ENCODE measurements around the gene PEAK3. TPM values are rescaled to one million over a fixed set of nuclear protein-coding genes. Genes with fewer than 3 reads are reported as not detected.

Gene PEAK3
- total RNA-seq = 1 to 10 TPM in 1 of 2 donors, under 1 TPM in 1; 0.90 to 2.0 TPM
- long read RNA-seq, donor 1, partial matches to known transcripts = 0 of 2 reads
- long read RNA-seq, donor 1, other reads (novel, unspliced or antisense) = 2 of 2 reads
- long read RNA-seq, donor 2, partial matches to known transcripts = 0 of 5 reads
- long read RNA-seq, donor 2, other reads (novel, unspliced or antisense) = 5 of 5 reads

- intact Hi-C loops (cut with DNase I) = no loop called here
- DNase-seq (ENCODE audit: low spot score) = peak; percentile 95
These were observed at the start of gene PEAK3 for GRCh38 chr19:2282062-2282861. PEAK3 (minus strand) TSS chr19:2282175; CDS start chr19:2280931, 1,244 bp downstream.

- intact Hi-C loops (cut with DNase I) = no loop called here
- DNase-seq (ENCODE audit: low spot score) = no peak
These were observed 48.8 kb upstream of the PEAK3 start for GRCh38 chr19:2330632-2331284.

- intact Hi-C loops (cut with DNase I) = no loop called here
- DNase-seq (ENCODE audit: low spot score) = no peak
These were observed 48.3 kb upstream of the PEAK3 start for GRCh38 chr19:2330255-2330631.

GRCh38 chr19:2329501-2329916, 47.5 kb upstream of the PEAK3 start:
- intact Hi-C loops (cut with DNase I) = no loop called here
- no peak for DNase-seq (ENCODE audit: low spot score)

GRCh38 chr19:2329149-2329478, 47.1 kb upstream of the PEAK3 start:
- intact Hi-C loops (cut with DNase I) = no loop called here

GRCh38 chr19:2328401-2329148, 46.6 kb upstream of the PEAK3 start, which contains the start of the genes LSM7 and SPPL2B:
LSM7 (minus strand) TSS chr19:2328586; CDS start chr19:2328566, 20 bp downstream.
SPPL2B (plus strand) TSS chr19:2328684; CDS start chr19:2328710, 26 bp downstream.
- DNase-seq (ENCODE audit: low spot score) = peak; percentile 97
- intact Hi-C loops (cut with DNase I) = no loop called here

More at GRCh38 chr19:2329149-2329478, 47.1 kb upstream of the PEAK3 start:
- no peak for DNase-seq (ENCODE audit: low spot score)

GRCh38 chr19:2327773-2328400, 45.9 kb upstream of the PEAK3 start:
- DNase-seq (ENCODE audit: low spot score) = no peak
- intact Hi-C loops (cut with DNase I) = no loop called here

GRCh38 chr19:2326699-2327360, 44.9 kb upstream of the PEAK3 start:
- intact Hi-C loops (cut with DNase I) = no loop called here
- DNase-seq (ENCODE audit: low spot score) = no peak

- intact Hi-C loops (cut with DNase I) = no loop called here
- no peak for DNase-seq (ENCODE audit: low spot score)
These were observed 43.5 kb upstream of the PEAK3 start for GRCh38 chr19:2325281-2326046.

GRCh38 chr19:2324220-2324948, 42.4 kb upstream of the PEAK3 start:
- intact Hi-C loops (cut with DNase I) = no loop called here
- DNase-seq (ENCODE audit: low spot score) = no peak

GRCh38 chr19:2323707-2324106, 41.7 kb upstream of the PEAK3 start:
- DNase-seq (ENCODE audit: low spot score) = no peak
- intact Hi-C loops (cut with DNase I) = no loop called here

- intact Hi-C loops (cut with DNase I) = no loop called here
- DNase-seq (ENCODE audit: low spot score) = no peak
These were observed 39.7 kb upstream of the PEAK3 start for GRCh38 chr19:2321565-2322283.

GRCh38 chr19:2320939-2321338, 39.0 kb upstream of the PEAK3 start:
- intact Hi-C loops (cut with DNase I) = no loop called here
- no peak for DNase-seq (ENCODE audit: low spot score)

- no peak for DNase-seq (ENCODE audit: low spot score)
- intact Hi-C loops (cut with DNase I) = no loop called here
These were observed 38.1 kb upstream of the PEAK3 start for GRCh38 chr19:2320049-2320448.

GRCh38 chr19:2319551-2319950, 37.6 kb upstream of the PEAK3 start:
- DNase-seq (ENCODE audit: low spot score) = no peak
- intact Hi-C loops (cut with DNase I) = no loop called here

GRCh38 chr19:2318923-2319322, 36.9 kb upstream of the PEAK3 start:
- no peak for DNase-seq (ENCODE audit: low spot score)
- intact Hi-C loops (cut with DNase I) = no loop called here

GRCh38 chr19:2317756-2318155, 35.8 kb upstream of the PEAK3 start:
- intact Hi-C loops (cut with DNase I) = no loop called here
- no peak for DNase-seq (ENCODE audit: low spot score)
